Gastrocnemius medialis (tissue), 4 donors: ENCODE data around the gene WHRN.

Source experiments
- POLR2A ChIP-seq, 2 donors: fragments of 450-650 bp; IDR thresholded peaks; one replicate each; pipeline ENCODE4 v1.6.1; 2017; ENCODE audit warnings: antibody characterized with exemption in 2 of 2, mild to moderate bottlenecking in 2 of 2, moderate library complexity in 2 of 2
- TF ChIP-seq, protein P1 (sequence below), 5 experiments: fragments of 450-650 bp in 3 of 5; fragments of 200-600 bp in 2 of 5; sonication (generic) in 2 of 5; IDR thresholded peaks in 4 of 5; conservative IDR thresholded peaks in 1 of 5; 1 replicate in 4 of 5; 2 replicates in 1 of 5; pipeline ENCODE4 v1.5.1; 2016 to 2019; ENCODE audit warnings: antibody characterized with exemption in 5 of 5, mild to moderate bottlenecking in 3 of 5, moderate library complexity in 3 of 5

DNA sequence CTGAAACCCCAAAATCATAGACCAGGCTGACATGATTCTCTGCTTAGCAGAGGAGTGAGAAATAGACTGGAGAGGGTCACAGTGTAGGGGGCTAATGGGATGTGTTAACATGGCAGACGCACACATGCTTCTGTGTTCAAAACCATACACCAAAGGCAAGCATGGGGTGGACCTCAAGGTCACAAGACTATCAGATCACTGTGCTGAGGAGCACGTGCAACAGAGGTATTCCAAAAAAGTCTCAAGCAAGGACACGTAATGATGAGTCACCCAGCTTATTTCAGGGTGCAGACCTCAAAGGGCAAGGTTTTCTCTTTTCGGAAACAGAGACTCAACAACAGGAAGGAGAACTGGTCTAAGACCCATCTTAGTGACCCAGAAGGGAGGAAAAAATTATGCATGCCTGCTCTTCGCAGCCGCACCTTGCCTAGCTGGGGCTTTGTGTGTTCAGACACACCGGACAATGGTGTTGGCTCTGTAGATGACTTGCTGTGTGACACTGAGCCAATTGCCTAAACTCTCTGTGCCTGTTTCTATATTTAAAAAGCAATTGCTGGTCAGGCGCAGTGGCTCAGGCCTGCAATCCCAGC lies 20.3 kb downstream of the WHRN start:
- TF ChIP-seq, protein P1, sequence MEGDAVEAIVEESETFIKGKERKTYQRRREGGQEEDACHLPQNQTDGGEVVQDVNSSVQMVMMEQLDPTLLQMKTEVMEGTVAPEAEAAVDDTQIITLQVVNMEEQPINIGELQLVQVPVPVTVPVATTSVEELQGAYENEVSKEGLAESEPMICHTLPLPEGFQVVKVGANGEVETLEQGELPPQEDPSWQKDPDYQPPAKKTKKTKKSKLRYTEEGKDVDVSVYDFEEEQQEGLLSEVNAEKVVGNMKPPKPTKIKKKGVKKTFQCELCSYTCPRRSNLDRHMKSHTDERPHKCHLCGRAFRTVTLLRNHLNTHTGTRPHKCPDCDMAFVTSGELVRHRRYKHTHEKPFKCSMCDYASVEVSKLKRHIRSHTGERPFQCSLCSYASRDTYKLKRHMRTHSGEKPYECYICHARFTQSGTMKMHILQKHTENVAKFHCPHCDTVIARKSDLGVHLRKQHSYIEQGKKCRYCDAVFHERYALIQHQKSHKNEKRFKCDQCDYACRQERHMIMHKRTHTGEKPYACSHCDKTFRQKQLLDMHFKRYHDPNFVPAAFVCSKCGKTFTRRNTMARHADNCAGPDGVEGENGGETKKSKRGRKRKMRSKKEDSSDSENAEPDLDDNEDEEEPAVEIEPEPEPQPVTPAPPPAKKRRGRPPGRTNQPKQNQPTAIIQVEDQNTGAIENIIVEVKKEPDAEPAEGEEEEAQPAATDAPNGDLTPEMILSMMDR (IDR thresholded peaks at IDR 0.05 in 4 of 5, conservative IDR thresholded peaks at IDR 0.05 in 1 of 5) = no peak
- TF ChIP-seq POLR2A (IDR thresholded peaks at IDR 0.05) = no peak
